ENCODE results near the gene WDR45.
"Not testable (repeated sequence)": the region's sequence is repeated elsewhere in the genome, so short reads cannot be mapped to it uniquely, and the experiment has no call there.

WDR45 gene

GRCh38 chrX:49079489-49080428, at the start of gene WDR45:
Gene WDR45, minus strand, starts transcription at chrX:49079887. Its CDS starts 1,792 bp downstream, at chrX:49078095.
- peak; percentile 3 to 47 for DNase-seq

GRCh38 chrX:49129427-49129826, 49.7 kb upstream of the WDR45 start:
- no peak for DNase-seq

GRCh38 chrX:49127742-49128258, 48.1 kb upstream of the WDR45 start:
- DNase-seq: not testable (repeated sequence)

GRCh38 chrX:49122499-49122898, 42.8 kb upstream of the WDR45 start:
- DNase-seq: no peak

GRCh38 chrX:49120091-49120490, 40.4 kb upstream of the WDR45 start:
- no peak for DNase-seq

- no peak for DNase-seq
Observed at GRCh38 chrX:49117581-49117980, 37.9 kb upstream of the WDR45 start.

DNA sequence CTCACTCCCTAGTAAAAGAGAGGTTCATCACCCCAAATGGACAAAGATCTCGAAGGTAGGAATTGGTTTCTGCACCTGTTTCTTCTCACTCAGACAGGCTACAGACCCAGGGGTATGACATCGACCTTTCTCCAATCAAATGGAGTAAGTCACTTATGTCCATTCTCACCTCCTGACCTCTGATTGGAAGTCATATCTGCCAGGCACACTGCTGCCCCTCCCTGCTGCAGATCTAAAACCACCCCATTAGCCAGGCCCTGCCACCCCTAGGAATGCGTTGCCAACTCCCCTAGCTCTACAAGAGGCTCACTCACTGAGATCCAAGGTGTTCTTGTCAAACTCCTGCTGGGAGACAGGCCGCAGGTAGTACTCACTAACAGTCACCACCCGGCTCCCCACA, 37.0 kb upstream of the WDR45 start:
- no peak for DNase-seq

- no peak for DNase-seq
Observed at GRCh38 chrX:49116076-49116475, 36.4 kb upstream of the WDR45 start.

GRCh38 chrX:49111791-49112190, 32.1 kb upstream of the WDR45 start:
- DNase-seq: no peak

DNA sequence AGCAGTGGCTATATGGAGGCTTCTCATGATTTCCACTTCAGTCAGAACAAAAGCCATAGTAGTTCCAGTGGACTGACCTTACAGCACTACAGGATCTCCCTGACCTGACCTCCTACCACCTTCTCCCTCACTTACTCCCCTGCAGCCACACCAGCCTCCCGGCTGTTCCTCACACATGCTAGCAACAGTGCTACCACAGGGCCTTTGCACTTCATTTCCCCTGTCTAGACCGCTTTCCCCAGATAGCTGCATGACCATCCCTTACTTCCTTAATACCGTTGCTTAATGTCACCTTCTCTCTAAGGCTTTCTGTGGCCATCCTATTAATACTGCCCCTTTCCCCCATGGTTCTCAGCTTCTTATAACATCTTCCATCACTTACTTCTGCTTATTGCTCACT, 30.7 kb upstream of the WDR45 start:
- no peak for DNase-seq

- no peak for DNase-seq
Observed at GRCh38 chrX:49108641-49109040, 29.0 kb upstream of the WDR45 start.

- peak in 1 of 2 experiments; percentile 16 for DNase-seq
Observed at GRCh38 chrX:49106930-49107329, 27.2 kb upstream of the WDR45 start.

DNA sequence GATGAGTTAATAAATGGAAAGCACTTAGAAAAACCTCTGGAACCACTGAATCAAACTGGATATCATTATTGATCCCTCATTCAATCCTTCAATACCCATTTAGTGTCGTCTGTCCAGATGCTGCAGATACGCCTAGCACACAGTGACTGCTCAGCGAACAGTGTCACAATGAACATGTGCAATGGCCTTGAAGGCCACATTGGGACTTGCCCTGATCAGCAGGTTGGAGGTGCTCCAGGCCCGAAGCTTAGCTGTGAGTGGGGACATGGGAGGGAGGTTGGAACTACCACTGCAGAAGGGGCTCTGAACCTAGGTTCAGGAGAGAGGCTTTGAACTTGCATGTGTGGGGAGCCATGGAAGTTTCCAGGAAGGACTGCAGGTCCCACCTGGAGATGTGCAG, 26.6 kb upstream of the WDR45 start:
- DNase-seq: no peak

DNA sequence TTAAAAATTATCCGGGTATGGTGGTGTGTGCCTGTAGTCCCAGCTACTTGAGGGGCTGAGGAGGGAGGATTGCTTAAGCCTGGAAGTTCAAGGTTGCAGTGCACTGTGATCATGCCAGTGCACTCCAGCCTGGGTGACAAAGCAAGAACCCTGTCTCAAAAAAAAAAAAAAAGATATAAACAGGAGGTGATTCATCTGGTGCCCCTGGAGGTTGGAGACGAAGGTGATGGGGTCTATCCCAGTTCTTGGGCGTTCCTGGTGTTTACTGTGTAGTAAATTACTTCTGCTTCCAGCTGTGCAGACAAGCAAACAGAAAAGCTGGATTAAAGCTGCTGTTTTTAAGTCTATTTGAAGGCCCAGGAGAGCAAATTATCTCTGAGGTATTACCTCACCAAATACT, 23.9 kb upstream of the WDR45 start:
- no peak for DNase-seq

GRCh38 chrX:49102190-49102589, 22.5 kb upstream of the WDR45 start:
- DNase-seq: no peak

DNA sequence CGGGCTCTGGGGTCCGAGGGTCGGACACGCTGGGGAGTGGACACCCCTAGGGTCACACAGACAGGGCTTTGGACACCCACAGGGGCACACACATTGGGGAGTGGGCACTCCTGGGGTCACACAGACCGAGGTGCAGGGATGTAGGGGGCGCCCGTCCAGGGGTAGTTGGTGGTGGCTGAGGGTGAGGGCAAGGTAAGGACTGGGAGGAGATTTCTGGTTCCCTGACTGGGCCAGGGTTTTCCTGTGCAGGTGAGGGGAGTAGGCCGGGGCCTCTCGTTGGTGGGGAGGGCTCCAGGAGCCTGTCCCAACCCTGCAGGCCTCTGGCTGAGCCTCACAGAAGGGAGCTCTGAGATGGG, 21.9 kb upstream of the WDR45 start:
- no peak for DNase-seq

DNA sequence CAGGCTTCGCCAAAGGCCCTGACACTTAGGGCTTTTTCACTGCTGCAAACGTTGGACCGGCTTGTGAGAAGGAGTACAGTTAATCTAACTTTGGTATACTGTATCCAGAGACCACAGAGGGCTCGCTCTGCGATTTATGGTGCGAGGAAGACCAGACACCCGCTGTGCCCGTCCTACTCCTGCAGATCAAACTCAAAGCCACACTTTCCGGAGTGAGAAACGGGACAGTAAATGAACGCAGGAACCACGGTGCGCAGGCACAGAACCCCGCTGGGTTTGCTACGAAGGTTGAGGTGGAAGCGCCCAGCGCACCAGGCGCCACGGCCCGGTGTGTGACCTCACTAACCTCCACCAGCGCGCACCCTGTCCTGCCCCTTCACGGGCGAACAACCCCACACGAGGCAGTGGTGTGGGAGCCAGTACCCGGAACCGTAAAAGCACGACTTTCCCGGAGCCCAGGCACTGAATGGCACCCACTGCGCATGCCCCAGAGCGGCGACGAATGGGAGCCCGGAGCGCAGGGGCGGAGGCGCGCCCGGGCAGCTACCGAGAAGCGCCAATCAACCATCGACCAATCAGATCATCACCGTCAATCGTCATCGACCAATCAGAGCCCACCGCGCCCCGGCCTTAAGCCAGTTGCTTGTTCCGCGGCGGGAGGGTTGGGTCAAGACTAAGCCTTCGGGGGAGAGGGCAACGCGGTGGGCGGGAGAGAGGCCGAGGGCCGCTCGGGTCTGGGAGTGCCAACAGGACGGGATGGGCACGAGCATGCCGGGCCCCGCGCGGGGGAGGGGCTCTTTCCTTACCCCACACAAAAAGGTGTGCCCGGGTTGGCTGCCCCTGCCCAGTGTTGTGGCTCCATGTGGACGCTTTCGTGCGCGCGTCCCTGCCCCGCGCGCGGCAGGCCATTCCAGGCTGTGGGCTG, 21.3 kb upstream of the WDR45 start:
- DNase-seq: peak; percentile 20 to 80

- DNase-seq: no peak
Observed at GRCh38 chrX:49096419-49096818, 16.7 kb upstream of the WDR45 start.

GRCh38 chrX:49089553-49089952, 9.9 kb upstream of the WDR45 start:
- DNase-seq: no peak

DNA sequence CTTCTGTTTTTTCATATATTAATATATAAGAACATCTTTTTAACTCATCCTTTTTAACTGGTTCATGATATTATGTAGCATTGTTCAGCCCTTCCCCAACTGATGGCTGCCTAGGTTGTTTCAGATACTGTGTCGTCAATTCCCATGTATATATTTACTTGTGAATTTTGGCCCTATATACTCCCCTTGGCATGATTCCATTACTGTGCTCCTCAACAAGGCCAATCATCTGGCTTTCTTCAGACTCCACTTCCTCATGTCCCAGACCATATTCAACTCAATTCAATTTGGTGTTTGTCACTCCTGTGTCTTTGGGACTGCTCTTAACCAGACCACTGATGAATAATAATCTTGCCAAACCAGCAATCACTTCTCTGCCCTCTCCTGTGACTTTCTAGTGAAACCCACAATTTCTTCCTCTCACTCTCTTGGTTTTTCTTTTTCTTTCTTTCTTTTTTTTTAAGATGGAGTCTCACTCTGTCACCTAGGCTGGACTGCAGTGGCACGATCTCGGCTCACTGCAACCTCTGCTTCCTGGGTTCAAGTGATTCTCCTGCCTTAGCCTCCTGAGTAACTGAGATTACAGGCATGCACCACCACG, 2.7 kb upstream of the WDR45 start:
- DNase-seq: no peak

DNA sequence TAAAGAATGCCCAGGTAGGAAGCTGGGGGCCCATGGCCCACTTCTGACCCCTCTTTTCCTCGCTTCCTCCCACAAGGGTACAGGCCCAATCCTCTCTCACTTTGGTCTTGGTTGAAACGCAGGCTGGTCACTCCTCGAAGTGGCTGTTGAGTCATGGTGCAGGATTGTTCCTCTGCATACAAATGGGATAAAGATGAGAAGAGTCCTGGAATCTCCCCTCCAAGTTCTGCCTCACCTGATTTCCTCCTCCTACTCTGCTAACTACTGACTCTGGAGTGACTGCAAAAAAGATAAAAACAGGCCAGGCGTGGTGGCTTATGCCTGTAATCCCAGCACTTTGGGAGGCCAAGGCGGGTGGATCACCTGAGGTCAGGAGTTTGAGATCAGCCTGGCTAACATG, 1.7 kb downstream of the WDR45 start:
- DNase-seq: no peak

DNA sequence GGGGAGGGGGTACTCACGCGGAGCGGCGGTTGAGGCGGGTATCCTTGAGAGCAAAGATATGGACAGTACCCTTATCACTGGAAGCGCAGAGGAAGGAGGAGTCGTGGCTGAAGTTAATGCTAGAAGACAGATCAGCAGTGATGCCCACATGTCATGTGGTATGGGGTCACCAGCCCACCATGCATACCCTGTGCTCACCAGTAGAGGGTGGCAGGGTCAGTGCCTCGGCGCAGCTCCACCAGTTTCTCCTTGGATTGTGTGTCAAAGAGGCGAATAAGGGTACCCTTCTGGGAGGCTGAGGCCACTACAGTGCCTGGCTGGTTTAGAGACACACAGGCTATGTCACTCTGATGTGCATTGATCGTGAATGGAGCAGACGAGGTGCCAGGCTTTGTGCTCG, 4.3 kb downstream of the WDR45 start:
- no peak for DNase-seq
